Right atrium auricular region (tissue), 2 donors: ENCODE results near the gene MYO1E. TPM values are rescaled to one million over a fixed set of nuclear protein-coding genes. Genes with fewer than 3 reads are reported as not detected.

Experiments
- DNase-seq: peaks from one replicate; pipeline ENCODE4 v3.0.0-alpha.2; 2019; ENCODE audit warnings: low spot score
- H3K27ac ChIP-seq, 2 donors: fragments of 200-600 bp; sonication (generic); 1 replicate in 1 of 2; 2 replicates in 1 of 2; pipeline ENCODE4 v1.5.1; 2016 to 2019
- H3K27me3 ChIP-seq, 2 donors: fragments of 200-600 bp; sonication (generic); one replicate each; pipeline versions ENCODE4 v1.5.1 to v1.6.0; 2017 to 2019
- H3K36me3 ChIP-seq: fragments of 200-600 bp; sonication (generic); one replicate; pipeline ENCODE4 v1.5.1; 2016
- H3K4me1 ChIP-seq, 2 donors: fragments of 200-600 bp; sonication (generic); one replicate each; pipeline versions ENCODE4 v1.5.1 to v1.6.0; 2017 to 2019
- H3K4me3 ChIP-seq, 2 donors: fragments of 200-600 bp; sonication (generic); 1 replicate in 1 of 2; 2 replicates in 1 of 2; pipeline ENCODE4 v1.5.1; 2017 to 2019; ENCODE audit warnings: mild to moderate bottlenecking in 1 of 2, moderate library complexity in 1 of 2
- H3K9me3 ChIP-seq, 2 donors: fragments of 200-600 bp; sonication (generic); one replicate each; pipeline ENCODE4 v1.5.1; 2019
- total RNA-seq, 2 donors: library from RNA; depleted of rRNA; stranded (reverse); fragments of >200 nt; gene quantifications; one replicate each; pipeline ENCODE4 v1.1.0, GENCODE V29; 2016
- TF ChIP-seq, protein P1 (sequence below), 2 donors: fragments of 200-600 bp; sonication (generic); IDR thresholded peaks; one replicate each; pipeline ENCODE4 v1.5.1; 2019; ENCODE audit warnings: antibody characterized with exemption in 2 of 2

The MYO1E gene
- total RNA-seq, 2 donors from 2014 or later, result 9.6 to 17.2 TPM

DNA sequence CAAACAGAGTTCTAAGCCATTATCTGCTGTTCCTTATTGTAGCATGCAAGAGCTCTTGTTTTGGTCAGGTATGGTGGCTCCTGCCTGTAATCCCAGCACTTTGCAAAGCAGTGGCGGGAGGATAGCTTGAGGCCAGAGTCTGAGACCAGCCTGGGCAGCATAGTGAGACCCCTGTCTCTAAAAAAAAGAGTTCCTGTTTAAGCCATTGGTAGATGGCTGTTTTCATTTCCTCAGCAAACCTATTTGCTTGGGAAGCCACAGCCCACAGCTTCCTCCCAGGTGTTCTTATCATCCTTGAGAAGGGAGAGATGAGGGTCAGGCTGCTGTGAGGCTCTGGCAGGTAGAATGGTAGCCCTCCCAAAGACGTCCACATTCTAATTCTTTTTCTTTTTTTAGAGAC lies 40.9 kb upstream of the MYO1E start:
- Histone ChIP-seq H3K4me1 (no peaks in the 10 kb centered on the region), H3K4me3 (no peak overlapping the region), H3K27me3 (no peaks in the 10 kb centered on the region), H3K27ac (no peak overlapping the region), H3K9me3 (no peaks in the 10 kb centered on the region), H3K36me3 (no peaks in the 10 kb centered on the region)
- TF ChIP-seq, protein P1, sequence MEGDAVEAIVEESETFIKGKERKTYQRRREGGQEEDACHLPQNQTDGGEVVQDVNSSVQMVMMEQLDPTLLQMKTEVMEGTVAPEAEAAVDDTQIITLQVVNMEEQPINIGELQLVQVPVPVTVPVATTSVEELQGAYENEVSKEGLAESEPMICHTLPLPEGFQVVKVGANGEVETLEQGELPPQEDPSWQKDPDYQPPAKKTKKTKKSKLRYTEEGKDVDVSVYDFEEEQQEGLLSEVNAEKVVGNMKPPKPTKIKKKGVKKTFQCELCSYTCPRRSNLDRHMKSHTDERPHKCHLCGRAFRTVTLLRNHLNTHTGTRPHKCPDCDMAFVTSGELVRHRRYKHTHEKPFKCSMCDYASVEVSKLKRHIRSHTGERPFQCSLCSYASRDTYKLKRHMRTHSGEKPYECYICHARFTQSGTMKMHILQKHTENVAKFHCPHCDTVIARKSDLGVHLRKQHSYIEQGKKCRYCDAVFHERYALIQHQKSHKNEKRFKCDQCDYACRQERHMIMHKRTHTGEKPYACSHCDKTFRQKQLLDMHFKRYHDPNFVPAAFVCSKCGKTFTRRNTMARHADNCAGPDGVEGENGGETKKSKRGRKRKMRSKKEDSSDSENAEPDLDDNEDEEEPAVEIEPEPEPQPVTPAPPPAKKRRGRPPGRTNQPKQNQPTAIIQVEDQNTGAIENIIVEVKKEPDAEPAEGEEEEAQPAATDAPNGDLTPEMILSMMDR (IDR thresholded peaks at IDR 0.05), result no peak
- no peak for DNase-seq

DNA sequence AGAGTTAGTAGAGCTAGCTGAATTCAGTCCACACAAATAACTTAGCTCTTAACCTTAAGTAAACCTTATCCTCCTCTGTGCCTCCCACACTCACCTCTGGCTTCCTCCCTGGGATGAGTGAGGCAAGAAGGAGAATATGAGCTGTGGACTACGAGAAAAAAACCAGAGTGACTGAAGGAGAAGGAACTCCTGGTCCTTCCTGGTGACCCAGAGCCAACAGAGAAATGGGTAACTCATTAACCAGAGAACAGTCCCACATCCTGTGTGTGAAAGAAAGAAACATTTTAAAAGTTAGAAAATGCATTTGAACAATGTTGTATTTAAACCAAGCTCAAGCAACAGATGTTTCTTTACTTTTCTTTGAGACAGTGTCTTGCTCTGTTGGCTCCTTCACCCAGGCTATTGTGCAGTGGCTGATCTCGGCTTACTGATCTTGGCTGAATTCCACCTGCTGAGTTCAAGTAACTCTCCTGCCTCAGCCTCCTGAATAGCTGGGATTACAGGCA lies 37.8 kb upstream of the MYO1E start:
- TF ChIP-seq, protein P1 (IDR thresholded peaks at IDR 0.05), result no peak
- H3K9me3 ChIP-seq, result no peaks in the 10 kb centered on the region
- H3K27me3 ChIP-seq, result no peaks in the 10 kb centered on the region
- H3K36me3 ChIP-seq, result no peaks in the 10 kb centered on the region
- DNase-seq, result no peak
- H3K27ac ChIP-seq, result no peak overlapping the region
- no peak overlapping the region for H3K4me3 ChIP-seq
- no peaks in the 10 kb centered on the region for H3K4me1 ChIP-seq

DNA sequence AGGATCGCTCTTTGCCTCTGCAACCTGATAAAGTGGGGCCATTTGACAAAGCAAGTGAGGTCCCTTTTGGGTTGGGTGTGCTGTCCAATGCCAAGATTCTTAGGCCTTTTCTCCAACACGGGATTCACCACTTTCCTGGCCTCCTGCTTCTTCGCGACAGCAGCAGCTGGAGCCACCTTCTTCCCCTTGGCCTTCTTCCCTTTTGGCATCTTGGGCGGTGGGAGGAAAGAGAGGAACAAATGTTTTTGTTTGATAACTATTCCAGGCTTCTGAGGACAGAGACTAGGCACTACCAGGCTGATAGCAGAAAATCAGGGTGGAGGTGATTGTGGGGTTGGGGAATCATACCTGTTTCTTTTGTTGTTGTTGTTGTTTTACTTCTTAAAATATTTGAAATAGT lies 35.3 kb upstream of the MYO1E start:
- Histone ChIP-seq H3K4me3 (no peak overlapping the region), H3K4me1 (no peaks in the 10 kb centered on the region), H3K27me3 (no peaks in the 10 kb centered on the region), H3K27ac (no peak overlapping the region), H3K36me3 (no peaks in the 10 kb centered on the region), H3K9me3 (no peaks in the 10 kb centered on the region)
- no peak for DNase-seq
- TF ChIP-seq, protein P1 (IDR thresholded peaks at IDR 0.05), result no peak

GRCh38 chr15:59406446-59406845 lies 33.8 kb upstream of the MYO1E start:
- Histone ChIP-seq H3K27me3 (no peaks in the 10 kb centered on the region), H3K9me3 (no peaks in the 10 kb centered on the region), H3K4me3 (no peak overlapping the region), H3K4me1 (no peaks in the 10 kb centered on the region), H3K27ac (no peak overlapping the region), H3K36me3 (no peaks in the 10 kb centered on the region)
- DNase-seq, result no peak
- TF ChIP-seq, protein P1 (IDR thresholded peaks at IDR 0.05), result no peak

DNA sequence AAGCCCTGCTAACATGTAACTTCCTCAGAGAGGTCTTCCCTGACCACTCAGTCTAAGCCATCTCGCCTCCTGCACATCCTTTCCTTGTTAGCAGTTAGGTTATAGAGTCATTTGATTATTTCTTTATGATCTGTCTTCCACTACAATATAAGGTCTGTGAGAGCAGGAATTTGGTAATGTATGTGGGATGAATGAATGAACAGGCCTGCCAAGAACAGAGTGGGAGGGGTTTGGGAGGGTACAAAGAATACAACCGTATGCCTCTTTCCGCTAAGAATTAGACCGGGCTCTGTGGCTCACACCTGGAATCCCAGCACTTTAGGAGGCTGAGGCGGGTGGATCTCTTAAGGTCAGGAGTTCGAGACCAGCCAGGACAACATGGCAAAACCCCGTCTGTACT lies 32.4 kb upstream of the MYO1E start:
- Histone ChIP-seq H3K36me3 (no peaks in the 10 kb centered on the region), H3K9me3 (no peaks in the 10 kb centered on the region), H3K27ac (no peak overlapping the region), H3K4me3 (no peak overlapping the region), H3K27me3 (no peaks in the 10 kb centered on the region), H3K4me1 (peaks cover 0 to 3% of the 10 kb centered on the region in 2 donors)
- TF ChIP-seq, protein P1 (IDR thresholded peaks at IDR 0.05), result no peak
- no peak for DNase-seq
